Right lobe of liver (tissue), 6 donors: ENCODE results near the gene BOC. TPM values are rescaled to one million over a fixed set of nuclear protein-coding genes. Genes with fewer than 3 reads are reported as not detected.

Experiments used
- ATAC-seq, 4 donors: fragments of 200-7000 bp; cut with Tn5 transposase; one replicate each; pipeline ENCODE4 v1.9.1; 2020; ENCODE audit warnings: mild to moderate bottlenecking in 4 of 4, moderate library complexity in 4 of 4
- DNase-seq, 3 donors: peaks; one replicate each; pipeline ENCODE4 v3.0.0-alpha.2; 2020
- H3K27ac ChIP-seq, 3 donors: fragments of 200-600 bp; one replicate each; pipeline ENCODE4 v1.8.0; 2022
- H3K27me3 ChIP-seq, 2 donors: fragments of 200-600 bp; one replicate each; pipeline ENCODE4 v1.8.0; 2022
- H3K36me3 ChIP-seq, 4 donors: fragments of 200-600 bp; sonication (generic) in 1 of 4; one replicate each; pipeline versions ENCODE4 v1.5.1 to v1.8.0; 2017 to 2022; ENCODE audit warnings: control low read depth in 1 of 4
- H3K4me1 ChIP-seq, 4 donors: fragments of 200-600 bp; sonication (generic) in 1 of 4; one replicate each; pipeline versions ENCODE4 v1.5.1 to v1.8.0; 2017 to 2022; ENCODE audit warnings: control low read depth in 1 of 4
- H3K4me3 ChIP-seq, 3 donors: fragments of 200-600 bp; one replicate each; pipeline ENCODE4 v1.8.0; 2022
- H3K9me3 ChIP-seq, 4 donors: fragments of 200-600 bp; sonication (generic) in 1 of 4; one replicate each; pipeline versions ENCODE4 v1.5.1 to v1.8.0; 2017 to 2022; ENCODE audit warnings: control low read depth in 1 of 4
- POLR2A ChIP-seq: fragments of 450-650 bp; IDR thresholded peaks from one replicate; pipeline ENCODE4 v1.6.1; 2017; ENCODE audit warnings: antibody characterized with exemption, mild to moderate bottlenecking
- WGBS: methylation state at CpG from one replicate; pipeline ENCODE4 v1.1.6; 2018; ENCODE audit warnings: low coverage, low lambda C conversion rate; ENCODE audit not compliant: insufficient coverage; ENCODE audit errors: missing lambda C conversion rate; 5-methylcytosine and 5-hydroxymethylcytosine counted together
- intact Hi-C, 2 donors: fragments of 100-400 bp; cut with DNase I; formaldehyde crosslinking; loops; one replicate each; pipeline versions ENCODE4 v1.11.2 to v1.14.1; 2022
- total RNA-seq, 6 experiments: library from RNA; depleted of rRNA in 2 of 6; stranded (reverse); fragments of >200 nt in 2 of 6; fragmentation: NEBNext Ultra II Directional in 3 of 6; extraction: Animal tissue kit (Norgen Biotek cat#: 25700) in 3 of 6; gene quantifications; one replicate each; pipeline versions ENCODE4 v1.1.0 to v1.2.4, GENCODE V29; 2016 to 2023
- TF ChIP-seq, protein P1 (sequence below), 4 donors: fragments of 200-600 bp in 3 of 4; fragments of 450-650 bp in 1 of 4; IDR thresholded peaks; one replicate each; pipeline versions ENCODE4 v1.5.1 to v1.8.0; 2016 to 2022; ENCODE audit warnings: antibody characterized with exemption in 4 of 4, mild to moderate bottlenecking in 2 of 4
- donor health status: DM: no; HTN: yes; CAD: no.
- donor health status: DM: no; HTN: no; CAD: no.
- donor health status: DM: no; HTN: no; CAD: no.
- donor health status: DM: no; HTN: yes; CAD: no.
- donor health status: DM: no; HTN: yes; CAD: no.

Gene BOC
- total RNA-seq, 6 experiments from 2014 or later = 0.22 to 0.86 (median 0.49) TPM

- Histone ChIP-seq H3K4me1 (no peaks in the 10 kb centered on the region), H3K36me3 (no peaks in the 10 kb centered on the region), H3K27ac (no peak overlapping the region), H3K27me3 (no peaks in the 10 kb centered on the region), H3K4me3 (no peak overlapping the region), H3K9me3 (no peaks in the 10 kb centered on the region)
- intact Hi-C loops = no loop called here
- TF ChIP-seq POLR2A = no peak
- TF ChIP-seq, protein P1, sequence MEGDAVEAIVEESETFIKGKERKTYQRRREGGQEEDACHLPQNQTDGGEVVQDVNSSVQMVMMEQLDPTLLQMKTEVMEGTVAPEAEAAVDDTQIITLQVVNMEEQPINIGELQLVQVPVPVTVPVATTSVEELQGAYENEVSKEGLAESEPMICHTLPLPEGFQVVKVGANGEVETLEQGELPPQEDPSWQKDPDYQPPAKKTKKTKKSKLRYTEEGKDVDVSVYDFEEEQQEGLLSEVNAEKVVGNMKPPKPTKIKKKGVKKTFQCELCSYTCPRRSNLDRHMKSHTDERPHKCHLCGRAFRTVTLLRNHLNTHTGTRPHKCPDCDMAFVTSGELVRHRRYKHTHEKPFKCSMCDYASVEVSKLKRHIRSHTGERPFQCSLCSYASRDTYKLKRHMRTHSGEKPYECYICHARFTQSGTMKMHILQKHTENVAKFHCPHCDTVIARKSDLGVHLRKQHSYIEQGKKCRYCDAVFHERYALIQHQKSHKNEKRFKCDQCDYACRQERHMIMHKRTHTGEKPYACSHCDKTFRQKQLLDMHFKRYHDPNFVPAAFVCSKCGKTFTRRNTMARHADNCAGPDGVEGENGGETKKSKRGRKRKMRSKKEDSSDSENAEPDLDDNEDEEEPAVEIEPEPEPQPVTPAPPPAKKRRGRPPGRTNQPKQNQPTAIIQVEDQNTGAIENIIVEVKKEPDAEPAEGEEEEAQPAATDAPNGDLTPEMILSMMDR (IDR thresholded peaks at IDR 0.05) = no peak
- WGBS = 61% methylated on average over 1 of the region's 1 CpG
- DNase-seq (no peak), ATAC-seq (no peak)
Measured at GRCh38 chr3:113166357-113166718, 45.0 kb upstream of the BOC start.

- Histone ChIP-seq H3K9me3 (no peaks in the 10 kb centered on the region), H3K27ac (no peak overlapping the region), H3K36me3 (no peaks in the 10 kb centered on the region), H3K4me1 (no peaks in the 10 kb centered on the region), H3K27me3 (no peaks in the 10 kb centered on the region), H3K4me3 (no peak overlapping the region)
- 54% methylated on average over 8 of the region's 12 CpGs for WGBS
- no peak for DNase-seq
- intact Hi-C loops = no loop called here
- TF ChIP-seq, protein P1 (IDR thresholded peaks at IDR 0.05) = no peak
- TF ChIP-seq POLR2A = no peak
- no peak for ATAC-seq
Measured at GRCh38 chr3:113166719-113167492, 44.5 kb upstream of the BOC start.

DNA sequence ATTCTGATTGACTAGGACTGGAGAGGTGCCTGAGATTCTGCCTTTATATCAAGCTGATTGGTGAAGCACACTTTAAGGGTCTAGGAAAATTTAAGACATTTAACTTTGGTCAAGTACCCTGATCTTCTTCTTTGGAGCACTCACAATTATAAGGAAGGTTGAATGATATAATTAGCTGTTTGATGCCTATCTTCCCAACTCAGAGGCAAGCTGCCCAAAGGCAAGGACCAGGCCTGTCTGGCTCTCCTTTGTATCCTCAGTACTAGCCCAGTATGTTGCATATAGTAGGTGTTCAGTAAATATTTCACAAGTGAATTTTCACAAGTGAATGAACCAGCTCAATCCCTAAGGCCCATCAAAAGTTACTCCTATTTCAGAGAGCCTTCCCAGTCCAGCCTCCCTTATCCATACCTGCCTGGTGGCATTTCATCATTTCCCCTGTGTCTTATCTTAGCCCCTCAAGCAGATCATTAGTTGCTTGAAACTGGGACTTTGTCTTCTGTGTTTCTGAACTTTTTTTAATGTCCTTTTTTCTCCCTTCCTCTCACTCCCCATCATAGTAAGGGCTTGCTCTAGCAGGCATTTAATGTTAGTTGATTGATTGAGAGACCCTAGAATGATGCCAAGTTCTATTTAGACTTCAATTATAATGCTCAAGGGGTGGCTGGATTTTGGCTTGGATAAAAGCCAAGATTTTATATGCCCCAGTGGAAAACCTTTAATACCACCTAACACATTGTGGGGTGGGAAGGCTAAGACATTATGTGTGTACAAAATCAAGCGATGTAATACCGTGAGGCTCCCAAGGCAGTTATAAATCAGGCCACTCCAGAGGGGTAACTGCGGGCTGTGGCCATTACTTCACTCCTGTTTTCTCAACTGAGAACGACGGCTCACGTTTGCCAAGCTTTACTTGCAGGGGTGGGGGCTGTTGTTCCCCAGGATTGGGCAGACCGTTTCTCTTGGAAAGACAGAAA lies 43.2 kb upstream of the BOC start:
- ATAC-seq = no peak
- Histone ChIP-seq H3K9me3 (no peaks in the 10 kb centered on the region), H3K4me1 (no peaks in the 10 kb centered on the region), H3K27me3 (no peaks in the 10 kb centered on the region), H3K27ac (no peak overlapping the region), H3K36me3 (no peaks in the 10 kb centered on the region), H3K4me3 (no peak overlapping the region)
- intact Hi-C loops = no loop called here
- DNase-seq = no peak
- WGBS = 51% methylated on average over 4 of the region's 7 CpGs
- TF ChIP-seq, protein P1 (IDR thresholded peaks at IDR 0.05) = no peak
- no peak for TF ChIP-seq POLR2A

- no peaks in the 10 kb centered on the region for H3K4me1 ChIP-seq
- ATAC-seq = no peak
- TF ChIP-seq POLR2A = no peak
- TF ChIP-seq, protein P1 (IDR thresholded peaks at IDR 0.05) = no peak
- no peaks in the 10 kb centered on the region for H3K36me3 ChIP-seq
- DNase-seq = no peak
- H3K27ac ChIP-seq = no peak overlapping the region
- intact Hi-C loops = no loop called here
- no peaks in the 10 kb centered on the region for H3K9me3 ChIP-seq
- no peak overlapping the region for H3K4me3 ChIP-seq
- no peaks in the 10 kb centered on the region for H3K27me3 ChIP-seq
- whole genome bisulfite sequencing = 61% methylated on average over 3 of the region's 6 CpGs
Measured at GRCh38 chr3:113169891-113170452, 41.4 kb upstream of the BOC start.
